Measurements from ENCODE around the gene BANF2. TPM values are rescaled to one million over a fixed set of nuclear protein-coding genes. Genes with fewer than 3 reads are reported as not detected.

Gene BANF2
- total and polyA plus RNA-seq, 2 experiments from 2014 or later: not detected

GRCh38 chr20:17751640-17752039 is 51.9 kb downstream of the BANF2 start:
- TF ChIP-seq STAT1 (IDR thresholded peaks at IDR 0.05; ENCODE audit: unreplicated experiment) (no peak), ZNF114 (CRISPR knock-in tag; IDR thresholded peaks at IDR 0.05) (no peak), REST (IDR thresholded peaks at IDR 0.05; ENCODE audit: unreplicated experiment) (no peak), EZH2phosphoT487 (IDR thresholded peaks at IDR 0.05; ENCODE audit: unreplicated experiment) (no peak), CREB1 (CRISPR knock-in tag; IDR thresholded peaks at IDR 0.05; ENCODE audit: low read depth) (no peak), ETS1 (IDR thresholded peaks at IDR 0.05) (no peak), CTCF (conservative IDR thresholded peaks at IDR 0.05; ENCODE audit: low read depth in 2 of 2) (no peak), JUNB (IDR thresholded peaks at IDR 0.05; ENCODE audit: unreplicated experiment) (no peak)
- no peak for ATAC-seq

GRCh38 chr20:17752459-17752858 is 52.7 kb downstream of the BANF2 start:
- no peaks in the 10 kb centered on the region for H3K27me3 ChIP-seq (ENCODE audit: insufficient read depth)
- DNase-seq (ENCODE audit: low spot score): peak; percentile 43
- Mint-ChIP-seq H3K27me3 (ENCODE audit: insufficient read depth, low read depth, poor library complexity) (peaks cover 9% of the 10 kb centered on the region), H3K27ac (peak overlapping the region; percentile 66), H3K4me3 (peak overlapping the region; percentile 14), H3K4me1 (peaks cover 46% of the 10 kb centered on the region), H3K9me3 (peaks cover 17% of the 10 kb centered on the region), H3K36me3 (ENCODE audit: low read depth) (peaks cover 13% of the 10 kb centered on the region)
- H4K20me1 ChIP-seq (replicated peaks; ENCODE audit: insufficient read depth): no peaks in the 10 kb centered on the region
- no peaks in the 10 kb centered on the region for H3F3A ChIP-seq (replicated peaks; ENCODE audit: low read depth)
- no peak overlapping the region for H3K4me3 ChIP-seq
- H3K4me2 ChIP-seq: peak overlapping the region; percentile 13
- no peaks in the 10 kb centered on the region for H3K36me3 ChIP-seq (ENCODE audit: insufficient read depth)
- ATAC-seq: peak; percentile 86
- H2AFZ ChIP-seq: no peak overlapping the region
- H3K4me1 ChIP-seq (ENCODE audit: insufficient read depth): peaks cover 26% of the 10 kb centered on the region
- 0 out of 2 replicates have a peak, but pooled peaks cover 5% of the 10 kb centered on the region for H3K9me2 ChIP-seq (ENCODE audit: insufficient read depth)
- no peak overlapping the region for H3K27ac ChIP-seq (ENCODE audit: low read depth)
- H3K79me2 ChIP-seq (replicated peaks; ENCODE audit: insufficient read depth): no peaks in the 10 kb centered on the region
- TF ChIP-seq ZNF462 (CRISPR knock-in tag; IDR thresholded peaks at IDR 0.05): peak; percentile 85; the same call in 1 of the 2 replicates

More at GRCh38 chr20:17751640-17752039, 51.9 kb downstream of the BANF2 start:
- Mint-ChIP-seq H3K4me1 (peaks cover 47% of the 10 kb centered on the region), H3K4me3 (no peak overlapping the region), H3K9me3 (peaks cover 17% of the 10 kb centered on the region), H3K27ac (no peak overlapping the region), H3K36me3 (ENCODE audit: low read depth) (peaks cover 13% of the 10 kb centered on the region), H3K27me3 (ENCODE audit: insufficient read depth, low read depth, poor library complexity) (peaks cover 9% of the 10 kb centered on the region)
- Histone ChIP-seq H2AFZ (no peak overlapping the region), H3K27me3 (ENCODE audit: insufficient read depth) (no peaks in the 10 kb centered on the region), H4K20me1 (replicated peaks; ENCODE audit: insufficient read depth) (no peaks in the 10 kb centered on the region), H3K9me2 (ENCODE audit: insufficient read depth) (0 out of 2 replicates have a peak, but pooled peaks cover 5% of the 10 kb centered on the region), H3F3A (replicated peaks; ENCODE audit: low read depth) (no peaks in the 10 kb centered on the region), H3K36me3 (ENCODE audit: insufficient read depth) (no peaks in the 10 kb centered on the region), H3K27ac (ENCODE audit: low read depth) (no peak overlapping the region), H3K4me1 (ENCODE audit: insufficient read depth) (peaks cover 26% of the 10 kb centered on the region), H3K4me3 (no peak overlapping the region), H3K79me2 (replicated peaks; ENCODE audit: insufficient read depth) (no peaks in the 10 kb centered on the region), H3K4me2 (peak overlapping the region; percentile 13; the same call in 1 of the 2 replicates)
- DNase-seq (ENCODE audit: low spot score): no peak
